A549 (cell line): ENCODE data around the gene DNAJB14. TPM values are rescaled to one million over a fixed set of nuclear protein-coding genes. Genes with fewer than 3 reads are reported as not detected.

ENCODE experiments used
- ATAC-seq, 2 experiments: fragments of 200-7000 bp in 1 of 2; fragments of >200 bp in 1 of 2; cut with Nextera tagmentation in 1 of 2; cut with Tn5 transposase in 1 of 2; 3 replicates each; pipeline versions ENCODE4 v1.8.0 to v1.9.1; 2018 to 2020; ENCODE audit warnings: mild to moderate bottlenecking in 1 of 2, moderate library complexity in 1 of 2
- CTCF ChIA-PET: fragments of 300-600 bp; sonication (Branson Sonifier 250); formaldehyde crosslinking; extraction: SDS; loops from one replicate; lab custom pipeline; 2021; ENCODE audit warnings: antibody characterized with exemption, inconsistent platforms; lab: Yijun Ruan, JAX
- POLR2A ChIA-PET: fragments of 350-600 bp; formaldehyde crosslinking; extraction: SDS; loops from one replicate; lab custom pipeline; 2021; ENCODE audit warnings: antibody characterized with exemption, inconsistent platforms; lab: Yijun Ruan, JAX
- DNase-seq, 2 experiments: peaks; one replicate each; pipeline versions ENCODE4 v3.0.0 to v3.0.0-alpha.2; 2011 to 2016; ENCODE audit warnings: low read depth in 1 of 2, low spot score in 1 of 2
- FAIRE-seq: peaks from 2 replicates; lab custom pipeline; 2011; peaks lifted over from hg19 to GRCh38; lab: Jason Lieb, UNC
- H3K27ac ChIP-seq, 2 experiments: fragments of >200 bp; sonication (Bioruptor Twin); formaldehyde crosslinking; 3 replicates each; pipeline ENCODE4 v1.5.1; 2016 to 2017
- H3K4me1 ChIP-seq: fragments of >200 bp; sonication (Bioruptor Twin); formaldehyde crosslinking; 3 replicates; pipeline ENCODE4 v1.6.1; 2016
- H3K4me2 ChIP-seq: fragments of >200 bp; sonication (Bioruptor Twin); formaldehyde crosslinking; 3 replicates; pipeline ENCODE4 v1.6.1; 2016
- H3K4me3 ChIP-seq: fragments of >200 bp; sonication (Bioruptor Twin); formaldehyde crosslinking; 3 replicates; pipeline ENCODE4 v1.5.1; 2016
- H3K9me3 ChIP-seq: fragments of >200 bp; sonication (Bioruptor Twin); formaldehyde crosslinking; 3 replicates; pipeline ENCODE4 v1.6.1; 2016
- CBX2 ChIP-seq: fragments of 200-600 bp; sonication (generic); IDR thresholded peaks from 2 replicates; pipeline ENCODE4 v1.6.1; 2016; ENCODE audit warnings: low read depth, mild to moderate bottlenecking, borderline replicate concordance
- CHD2 ChIP-seq: fragments of 150-350 bp; IDR thresholded peaks from 2 replicates; pipeline ENCODE4 v1.6.1; 2014; ENCODE audit warnings: low read length; ENCODE audit not compliant: partially characterized antibody
- CTCF ChIP-seq: fragments of >200 bp; sonication (Bioruptor Twin); formaldehyde crosslinking; IDR thresholded peaks from 3 replicates; pipeline ENCODE4 v1.5.1; 2016
- EHF ChIP-seq: fragments of 250-450 bp; sonication (Bioruptor Pico); IDR thresholded peaks from 2 replicates; pipeline ENCODE4 v1.5.0; 2020; ENCODE audit warnings: mild to moderate bottlenecking
- EHMT2 ChIP-seq: fragments of 200-600 bp; sonication (generic); IDR thresholded peaks from 2 replicates; pipeline ENCODE4 v1.6.1; 2016; ENCODE audit warnings: antibody characterized with exemption, low read depth, mild to moderate bottlenecking, moderate library complexity
- EP300 ChIP-seq, 2 experiments: fragments of >200 bp; sonication (Bioruptor Twin); formaldehyde crosslinking; IDR thresholded peaks; 2 replicates in 1 of 2; 3 replicates in 1 of 2; pipeline ENCODE4 v1.6.1; 2016 to 2017
- ESRRA ChIP-seq: fragments of 150-350 bp; IDR thresholded peaks from 2 replicates; pipeline ENCODE4 v1.6.1; 2014; ENCODE audit warnings: mild to moderate bottlenecking, low read length, borderline replicate concordance
- GATA3 ChIP-seq: IDR thresholded peaks from 2 replicates; pipeline ENCODE4 v1.6.1; 2012; ENCODE audit warnings: borderline replicate concordance
- HDAC2 ChIP-seq: fragments of 200-600 bp; sonication (generic); IDR thresholded peaks from 2 replicates; pipeline ENCODE4 v1.6.1; 2016
- HES2 ChIP-seq: fragments of >200 bp; sonication (Bioruptor Twin); formaldehyde crosslinking; IDR thresholded peaks from 2 replicates; pipeline ENCODE4 v1.6.1; 2016
- HEYL ChIP-seq: fragments of 250-450 bp; sonication (Bioruptor Pico); IDR thresholded peaks from 2 replicates; pipeline ENCODE4 v1.8.0; 2021; ENCODE audit warnings: mild to moderate bottlenecking, moderate library complexity
- HOXA7 ChIP-seq: fragments of 250-450 bp; sonication (Bioruptor Pico); IDR thresholded peaks from 2 replicates; pipeline ENCODE4 v1.5.0; 2020; ENCODE audit warnings: mild to moderate bottlenecking, moderate library complexity
- HOXB13 ChIP-seq: fragments of 250-450 bp; sonication (Bioruptor Pico); IDR thresholded peaks from 2 replicates; pipeline ENCODE4 v1.5.0; 2020; ENCODE audit warnings: low read depth, mild to moderate bottlenecking, moderate library complexity
- HOXB5 ChIP-seq: fragments of 250-450 bp; sonication (Bioruptor Pico); IDR thresholded peaks from 2 replicates; pipeline ENCODE4 v1.5.0; 2020; ENCODE audit warnings: mild to moderate bottlenecking, moderate library complexity
- KDM5A ChIP-seq: fragments of 200-600 bp; sonication (generic); IDR thresholded peaks from 2 replicates; pipeline ENCODE4 v1.6.1; 2016; ENCODE audit warnings: antibody characterized with exemption, mild to moderate bottlenecking
- NPAS2 ChIP-seq: fragments of 250-450 bp; sonication (Bioruptor Pico); IDR thresholded peaks from 2 replicates; pipeline ENCODE4 v1.8.0; 2022; ENCODE audit warnings: mild to moderate bottlenecking, moderate library complexity, borderline replicate concordance
- NR3C1 ChIP-seq: fragments of >200 bp; sonication (Bioruptor Twin); formaldehyde crosslinking; IDR thresholded peaks from 3 replicates; pipeline ENCODE4 v1.6.1; 2017
- RARB ChIP-seq: fragments of 250-450 bp; sonication (Bioruptor Pico); IDR thresholded peaks from 2 replicates; pipeline ENCODE4 v1.8.0; 2021; ENCODE audit warnings: mild to moderate bottlenecking, moderate library complexity
- RFX5 ChIP-seq: fragments of 450-650 bp; IDR thresholded peaks from 2 replicates; pipeline ENCODE4 v1.7.1; 2014; ENCODE audit warnings: antibody characterized with exemption, mild to moderate bottlenecking, moderate library complexity
- TP53 ChIP-seq: fragments of 250-450 bp; sonication (Bioruptor Pico); IDR thresholded peaks from 2 replicates; pipeline ENCODE4 v1.5.0; 2021; ENCODE audit warnings: mild to moderate bottlenecking, moderate library complexity
- ZSCAN20 ChIP-seq: fragments of 250-450 bp; sonication (Bioruptor Pico); IDR thresholded peaks from 2 replicates; pipeline ENCODE4 v1.8.0; 2022; ENCODE audit warnings: mild to moderate bottlenecking, moderate library complexity
- WGBS: methylation state at CpG from one replicate; pipeline ENCODE4 v1.1.6; 2017; ENCODE audit errors: missing lambda C conversion rate; 5-methylcytosine and 5-hydroxymethylcytosine counted together
- polyA plus RNA-seq, 4 experiments: library from polyadenylated mRNA; depleted of rRNA in 3 of 4; stranded (reverse); fragments of >200 nt; fragmentation: RNase III in 1 of 4; extraction: RNeasy Plus Mini Kit Qiagen cat#74134 plus additional on column Dnase treatment in 1 of 4; gene quantifications; 2 replicates in 3 of 4; 3 replicates in 1 of 4; pipeline ENCODE4 v1.2.3, GENCODE V29; 2011 to 2017
- TF ChIP-seq, protein P1 (sequence below): IDR thresholded peaks from 2 replicates; pipeline ENCODE4 v1.6.1; 2012
- TF ChIP-seq, protein P2 (sequence below): fragments of 250-450 bp; sonication (Bioruptor Pico); IDR thresholded peaks from 2 replicates; pipeline ENCODE4 v1.5.0; 2020; ENCODE audit warnings: low read depth, mild to moderate bottlenecking, moderate library complexity
- TF ChIP-seq, protein P3 (sequence below): fragments of 200-600 bp; sonication (generic); IDR thresholded peaks from 2 replicates; pipeline ENCODE4 v1.6.1; 2016; ENCODE audit warnings: antibody characterized with exemption, mild to moderate bottlenecking, moderate library complexity

DNAJB14 gene
- polyA plus RNA-seq, 2 of the 4 experiments (the other 2 are of a cell fraction) = 22.8 to 34.0 TPM

GRCh38 chr4:99856166-99856565, 90.3 kb downstream of the DNAJB14 start:
- POLR2A ChIA-PET = no interaction called here

DNA sequence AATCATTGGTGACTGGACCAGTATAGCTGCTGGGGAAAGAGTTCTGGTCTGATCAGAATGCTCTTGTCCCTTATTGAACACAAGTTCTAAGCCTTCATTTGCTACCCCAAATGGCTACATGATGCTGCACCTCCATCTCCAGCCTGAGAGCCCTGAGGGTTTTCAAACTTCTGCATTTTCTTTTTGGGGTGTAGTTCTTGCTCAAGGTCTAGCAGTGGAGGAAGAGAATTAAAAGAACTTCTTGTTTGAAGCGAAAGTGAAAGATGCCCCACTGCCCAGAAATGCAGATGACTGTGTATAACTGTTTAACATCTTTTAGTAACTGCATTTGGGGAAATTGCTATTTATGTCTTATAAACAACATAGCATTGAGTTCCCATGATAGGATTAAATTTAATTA, 90.7 kb downstream of the DNAJB14 start:
- H3K4me1 ChIP-seq = no peaks in the 10 kb centered on the region
- no peak overlapping the region for H3K4me3 ChIP-seq
- DNase-seq (no peak), ATAC-seq (no peak), FAIRE-seq (no peak)
- CTCF ChIA-PET = no interaction called here
- POLR2A ChIA-PET = no interaction called here
- no peak overlapping the region for H3K27ac ChIP-seq
- H3K4me2 ChIP-seq = no peak overlapping the region
- no peaks in the 10 kb centered on the region for H3K9me3 ChIP-seq
- TF ChIP-seq EHF (CRISPR knock-in tag) (no peak), GATA3 (no peak), ZSCAN20 (CRISPR knock-in tag) (no peak)
- TF ChIP-seq, protein P1, sequence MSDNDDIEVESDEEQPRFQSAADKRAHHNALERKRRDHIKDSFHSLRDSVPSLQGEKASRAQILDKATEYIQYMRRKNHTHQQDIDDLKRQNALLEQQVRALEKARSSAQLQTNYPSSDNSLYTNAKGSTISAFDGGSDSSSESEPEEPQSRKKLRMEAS = no peak
- WGBS = 52% methylated on average over 1 of the region's 1 CpG

More at GRCh38 chr4:99856166-99856565, 90.3 kb downstream of the DNAJB14 start:
- FAIRE-seq (no peak), DNase-seq (no peak), ATAC-seq (peak; percentile 40 to 66; a peak in 1 of 6 replicates)
- Histone ChIP-seq H3K4me2 (no peak overlapping the region), H3K9me3 (no peaks in the 10 kb centered on the region), H3K27ac (no peak overlapping the region), H3K4me1 (no peaks in the 10 kb centered on the region), H3K4me3 (no peak overlapping the region)
- WGBS = 14% methylated on average over 1 of the region's 1 CpG
- TF ChIP-seq, protein P2, sequence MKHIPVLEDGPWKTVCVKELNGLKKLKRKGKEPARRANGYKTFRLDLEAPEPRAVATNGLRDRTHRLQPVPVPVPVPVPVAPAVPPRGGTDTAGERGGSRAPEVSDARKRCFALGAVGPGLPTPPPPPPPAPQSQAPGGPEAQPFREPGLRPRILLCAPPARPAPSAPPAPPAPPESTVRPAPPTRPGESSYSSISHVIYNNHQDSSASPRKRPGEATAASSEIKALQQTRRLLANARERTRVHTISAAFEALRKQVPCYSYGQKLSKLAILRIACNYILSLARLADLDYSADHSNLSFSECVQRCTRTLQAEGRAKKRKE (CRISPR knock-in tag) = no peak
- CTCF ChIA-PET = no interaction called here

DNA sequence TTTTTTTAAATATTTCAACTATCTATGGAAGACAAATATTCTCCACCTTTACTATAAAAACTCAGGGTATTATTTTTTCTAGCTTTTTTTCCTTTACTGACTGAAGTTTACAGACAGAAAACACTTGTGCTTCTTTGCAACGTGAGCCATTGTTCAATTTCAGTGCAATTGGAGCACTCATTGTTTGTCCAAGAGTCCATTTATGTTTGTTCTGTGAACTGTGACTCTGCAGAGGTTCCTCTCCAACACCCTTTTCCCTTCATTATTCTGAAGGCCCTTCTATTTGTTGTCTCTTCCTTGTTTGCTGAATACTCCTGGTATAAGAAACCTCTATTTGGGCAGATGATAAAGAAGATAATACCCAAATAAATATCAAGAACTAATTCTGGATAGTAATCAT, 92.4 kb downstream of the DNAJB14 start:
- no peak overlapping the region for H3K4me3 ChIP-seq
- DNase-seq (no peak), FAIRE-seq (no peak), ATAC-seq (no peak)
- POLR2A ChIA-PET = no interaction called here
- TF ChIP-seq HOXB5 (no peak), ESRRA (no peak), HDAC2 (no peak), KDM5A (no peak), TP53 (CRISPR knock-in tag) (no peak), RFX5 (no peak), RARB (CRISPR knock-in tag) (no peak), HES2 (no peak), HOXB13 (CRISPR knock-in tag) (no peak), ZSCAN20 (CRISPR knock-in tag) (no peak)
- CTCF ChIA-PET = no interaction called here
- H3K9me3 ChIP-seq = no peaks in the 10 kb centered on the region
- no peak overlapping the region for H3K4me2 ChIP-seq
- H3K27ac ChIP-seq = no peak overlapping the region
- WGBS = 0% methylated on average over 1 of the region's 1 CpG
- H3K4me1 ChIP-seq = no peaks in the 10 kb centered on the region

- H3K4me3 ChIP-seq = no peak overlapping the region
- CTCF ChIA-PET = no interaction called here
- no peak for ATAC-seq
- 45% methylated on average over 3 of the region's 3 CpGs for WGBS
- TF ChIP-seq NPAS2 (CRISPR knock-in tag) = no peak
- no peak for TF ChIP-seq HES2
- TF ChIP-seq EP300 (IDR thresholded peaks at IDR 0.05) = no peak
- TF ChIP-seq CBX2 = no peak
- TF ChIP-seq ESRRA = no peak
- TF ChIP-seq, protein P3, sequence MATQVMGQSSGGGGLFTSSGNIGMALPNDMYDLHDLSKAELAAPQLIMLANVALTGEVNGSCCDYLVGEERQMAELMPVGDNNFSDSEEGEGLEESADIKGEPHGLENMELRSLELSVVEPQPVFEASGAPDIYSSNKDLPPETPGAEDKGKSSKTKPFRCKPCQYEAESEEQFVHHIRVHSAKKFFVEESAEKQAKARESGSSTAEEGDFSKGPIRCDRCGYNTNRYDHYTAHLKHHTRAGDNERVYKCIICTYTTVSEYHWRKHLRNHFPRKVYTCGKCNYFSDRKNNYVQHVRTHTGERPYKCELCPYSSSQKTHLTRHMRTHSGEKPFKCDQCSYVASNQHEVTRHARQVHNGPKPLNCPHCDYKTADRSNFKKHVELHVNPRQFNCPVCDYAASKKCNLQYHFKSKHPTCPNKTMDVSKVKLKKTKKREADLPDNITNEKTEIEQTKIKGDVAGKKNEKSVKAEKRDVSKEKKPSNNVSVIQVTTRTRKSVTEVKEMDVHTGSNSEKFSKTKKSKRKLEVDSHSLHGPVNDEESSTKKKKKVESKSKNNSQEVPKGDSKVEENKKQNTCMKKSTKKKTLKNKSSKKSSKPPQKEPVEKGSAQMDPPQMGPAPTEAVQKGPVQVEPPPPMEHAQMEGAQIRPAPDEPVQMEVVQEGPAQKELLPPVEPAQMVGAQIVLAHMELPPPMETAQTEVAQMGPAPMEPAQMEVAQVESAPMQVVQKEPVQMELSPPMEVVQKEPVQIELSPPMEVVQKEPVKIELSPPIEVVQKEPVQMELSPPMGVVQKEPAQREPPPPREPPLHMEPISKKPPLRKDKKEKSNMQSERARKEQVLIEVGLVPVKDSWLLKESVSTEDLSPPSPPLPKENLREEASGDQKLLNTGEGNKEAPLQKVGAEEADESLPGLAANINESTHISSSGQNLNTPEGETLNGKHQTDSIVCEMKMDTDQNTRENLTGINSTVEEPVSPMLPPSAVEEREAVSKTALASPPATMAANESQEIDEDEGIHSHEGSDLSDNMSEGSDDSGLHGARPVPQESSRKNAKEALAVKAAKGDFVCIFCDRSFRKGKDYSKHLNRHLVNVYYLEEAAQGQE = no peak
- TF ChIP-seq HOXA7 (CRISPR knock-in tag) = no peak
- no peak for TF ChIP-seq CHD2
- TF ChIP-seq CTCF = no peak
- TF ChIP-seq HEYL = no peak
- TF ChIP-seq ZSCAN20 (CRISPR knock-in tag) = no peak
- TF ChIP-seq NR3C1 = no peak
- no peak for TF ChIP-seq EHMT2
- no peak for TF ChIP-seq HOXB5
- TF ChIP-seq, all 56 proteins: peak for 0
- DNase-seq (no peak), FAIRE-seq (no peak)
- POLR2A ChIA-PET = no interaction called here
- Histone ChIP-seq H3K4me2 (no peak overlapping the region), H3K4me1 (no peaks in the 10 kb centered on the region), H3K27ac (no peak overlapping the region), H3K9me3 (no peaks in the 10 kb centered on the region)
These were observed 93.2 kb downstream of the DNAJB14 start for GRCh38 chr4:99853190-99853589.
